GM23338 (cell line): Measurements from ENCODE around the gene SLC4A3. TPM values are rescaled to one million over a fixed set of nuclear protein-coding genes. Genes with fewer than 3 reads are reported as not detected.

Experiments used
- ATAC-seq: fragments of 200-7000 bp; cut with Tn5 transposase; 3 replicates; pipeline ENCODE4 v1.9.1; 2020
- DNase-seq: peaks from one replicate; pipeline ENCODE4 v3.0.0-alpha.2; 2015; ENCODE audit warnings: low spot score
- H2AFZ ChIP-seq: fragments of 200-600 bp; sonication (generic); 2 replicates; pipeline ENCODE4 v1.8.0; 2016; ENCODE audit warnings: antibody characterized with exemption, mild to moderate bottlenecking, moderate library complexity
- H3F3A ChIP-seq: fragments of 200-600 bp; sonication (generic); replicated peaks from 2 replicates; pipeline ENCODE4 v1.8.0; 2017; ENCODE audit warnings: antibody characterized with exemption, mixed run types, low read depth
- H3K27ac ChIP-seq: fragments of 200-600 bp; sonication (generic); 2 replicates; pipeline ENCODE4 v1.6.1; 2016; ENCODE audit warnings: low read depth
- H3K27me3 ChIP-seq: fragments of 200-600 bp; sonication (generic); 2 replicates; pipeline ENCODE4 v1.8.0; 2016; ENCODE audit warnings: mild to moderate bottlenecking, mixed run types, moderate library complexity; ENCODE audit not compliant: insufficient read depth
- H3K36me3 ChIP-seq: fragments of 200-600 bp; sonication (generic); 2 replicates; pipeline ENCODE4 v1.8.0; 2016; ENCODE audit warnings: mild to moderate bottlenecking; ENCODE audit not compliant: insufficient read depth
- H3K4me1 ChIP-seq: fragments of 200-600 bp; sonication (generic); 2 replicates; pipeline ENCODE4 v1.8.0; 2016; ENCODE audit warnings: mild to moderate bottlenecking, moderate library complexity; ENCODE audit not compliant: insufficient read depth
- H3K4me2 ChIP-seq: fragments of 200-600 bp; sonication (generic); 2 replicates; pipeline ENCODE4 v1.7.1; 2017; ENCODE audit warnings: mixed run types
- H3K4me3 ChIP-seq: fragments of 200-600 bp; sonication (generic); 2 replicates; pipeline ENCODE4 v1.6.1; 2016; ENCODE audit warnings: mixed run types
- H3K79me2 ChIP-seq: fragments of 200-600 bp; sonication (generic); replicated peaks from 2 replicates; pipeline ENCODE4 v1.8.0; 2017; ENCODE audit warnings: mild to moderate bottlenecking; ENCODE audit not compliant: insufficient read depth
- H3K9me2 ChIP-seq: fragments of 200-600 bp; sonication (generic); 2 replicates; pipeline ENCODE4 v1.8.0; 2017; ENCODE audit not compliant: insufficient read depth
- H4K20me1 ChIP-seq: fragments of 200-600 bp; sonication (generic); replicated peaks from 2 replicates; pipeline ENCODE4 v1.8.0; 2017; ENCODE audit warnings: mild to moderate bottlenecking; ENCODE audit not compliant: insufficient read depth
- H3K27ac Mint-ChIP-seq: 2 replicates; pipeline ENCODE4 v1.8.0; 2020; ENCODE audit warnings: inconsistent platforms, mild to moderate bottlenecking, moderate library complexity, mixed read lengths
- H3K27me3 Mint-ChIP-seq: 3 replicates; pipeline ENCODE4 v1.8.0; 2022; ENCODE audit warnings: low read depth, mild to moderate bottlenecking, moderate library complexity, mixed read lengths, inconsistent platforms; ENCODE audit not compliant: insufficient read depth, poor library complexity
- H3K36me3 Mint-ChIP-seq: 3 replicates; pipeline ENCODE4 v1.8.0; 2021; ENCODE audit warnings: low read depth, mild to moderate bottlenecking, inconsistent platforms, moderate library complexity, mixed read lengths
- H3K4me1 Mint-ChIP-seq: 3 replicates; pipeline ENCODE4 v1.8.0; 2020; ENCODE audit warnings: mild to moderate bottlenecking, inconsistent platforms, mixed read lengths
- H3K4me3 Mint-ChIP-seq: 3 replicates; pipeline ENCODE4 v1.8.0; 2021; ENCODE audit warnings: moderate library complexity, mild to moderate bottlenecking, inconsistent platforms, mixed read lengths
- H3K9me3 Mint-ChIP-seq: 3 replicates; pipeline ENCODE4 v1.8.0; 2020; ENCODE audit warnings: moderate library complexity, mild to moderate bottlenecking, inconsistent platforms, mixed read lengths
- CREB1 ChIP-seq: fragments of 250-450 bp; sonication (Bioruptor Pico); IDR thresholded peaks from 2 replicates; pipeline ENCODE4 v1.5.0; 2020; ENCODE audit warnings: low read depth, mild to moderate bottlenecking, moderate library complexity
- EZH2 ChIP-seq: fragments of 200-600 bp; sonication (generic); IDR thresholded peaks from one replicate; pipeline ENCODE4 v1.8.0; 2017; ENCODE audit warnings: antibody characterized with exemption, mild to moderate bottlenecking, low read depth; ENCODE audit not compliant: unreplicated experiment
- EZH2phosphoT487 ChIP-seq: fragments of 200-600 bp; sonication (generic); IDR thresholded peaks from one replicate; pipeline ENCODE4 v1.8.1; 2018; ENCODE audit warnings: antibody characterized with exemption; ENCODE audit not compliant: unreplicated experiment
- JUNB ChIP-seq: IDR thresholded peaks from one replicate; pipeline ENCODE4 v1.6.1; 2016; ENCODE audit warnings: antibody characterized with exemption; ENCODE audit not compliant: unreplicated experiment
- NANOG ChIP-seq: IDR thresholded peaks from 2 replicates; pipeline ENCODE4 v1.6.1; 2016; ENCODE audit warnings: antibody characterized with exemption, borderline replicate concordance
- POLR2AphosphoS5 ChIP-seq: IDR thresholded peaks from 2 replicates; pipeline ENCODE4 v1.6.1; 2016; ENCODE audit warnings: antibody characterized with exemption, low read depth
- STAT1 ChIP-seq: IDR thresholded peaks from one replicate; pipeline ENCODE4 v1.6.1; 2016; ENCODE audit warnings: antibody characterized with exemption; ENCODE audit not compliant: unreplicated experiment
- ZNF114 ChIP-seq: fragments of 250-450 bp; sonication (Bioruptor Pico); IDR thresholded peaks from 2 replicates; pipeline ENCODE4 v1.5.0; 2020; ENCODE audit warnings: mild to moderate bottlenecking, moderate library complexity
- ZNF331 ChIP-seq: fragments of 250-450 bp; sonication (Bioruptor Pico); IDR thresholded peaks from 2 replicates; pipeline ENCODE4 v1.5.0; 2020; ENCODE audit warnings: low read depth, mild to moderate bottlenecking, moderate library complexity
- polyA plus RNA-seq: library from polyadenylated mRNA; unstranded; fragments of >200 nt; fragmentation: Nextera tagmentation; extraction: Ambion mirVana; gene quantifications from 2 replicates; pipeline ENCODE4 v1.2.1, GENCODE V29; 2016
- total RNA-seq: library from RNA; depleted of rRNA; stranded (reverse); fragments of >200 nt; shearing (Covaris generic); gene quantifications from 2 replicates; pipeline ENCODE4 v1.2.3, GENCODE V29; 2014
- TF ChIP-seq, protein P1 (sequence below): IDR thresholded peaks from 2 replicates; pipeline ENCODE4 v1.6.1; 2016; ENCODE audit warnings: antibody characterized with exemption
- TF ChIP-seq, protein P2 (sequence below): fragments of 250-450 bp; sonication (Bioruptor Pico); IDR thresholded peaks from 2 replicates; pipeline ENCODE4 v1.5.0; 2020; ENCODE audit warnings: mild to moderate bottlenecking, moderate library complexity
- TF ChIP-seq, protein P3 (sequence below): IDR thresholded peaks from one replicate; pipeline ENCODE4 v1.6.1; 2018; ENCODE audit warnings: antibody characterized with exemption; ENCODE audit not compliant: unreplicated experiment
- TF ChIP-seq, protein P4 (sequence below), 2 experiments: fragments of 200-600 bp in 1 of 2; sonication (generic) in 1 of 2; conservative IDR thresholded peaks; 2 replicates each; pipeline versions ENCODE4 v1.5.1 to v1.6.1; 2016 to 2017; ENCODE audit warnings: antibody characterized with exemption in 2 of 2, low read depth in 2 of 2, mild to moderate bottlenecking in 2 of 2, moderate library complexity in 1 of 2

The SLC4A3 gene
- total and polyA plus RNA-seq, 2 experiments from 2014 or later = 3.6 to 6.8 TPM

DNA sequence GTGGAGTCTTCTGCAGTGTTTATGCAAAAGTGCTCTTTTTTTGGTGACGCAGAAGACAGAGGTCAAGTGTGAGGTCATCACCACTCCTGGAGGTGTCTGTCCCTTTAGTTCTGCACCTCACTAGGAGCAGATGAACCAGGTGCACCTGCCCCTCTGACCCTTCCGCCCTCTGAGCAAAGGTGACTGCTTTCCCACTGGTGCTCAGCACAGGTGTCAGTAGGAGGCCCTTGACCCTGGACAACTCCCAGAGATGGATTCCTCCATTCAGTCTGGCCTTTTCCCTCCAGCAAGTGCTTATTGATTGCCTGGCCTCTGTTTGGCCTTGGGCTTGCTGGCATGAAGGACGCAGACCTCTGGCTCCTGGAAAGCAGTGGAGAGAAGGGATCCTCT, 8.7 kb upstream of the SLC4A3 start:
- Mint-ChIP-seq H3K27me3 (peaks cover 7% of the 10 kb centered on the region), H3K27ac (no peak overlapping the region; the same call in 1 of the 2 replicates), H3K4me3 (no peak overlapping the region), H3K4me1 (no peaks in the 10 kb centered on the region; the same call in 2 of the 3 replicates), H3K9me3 (no peaks in the 10 kb centered on the region), H3K36me3 (peaks cover 4% of the 10 kb centered on the region; the same call in 1 of the 3 replicates)
- Histone ChIP-seq H3K27me3 (no peaks in the 10 kb centered on the region), H2AFZ (no peak overlapping the region), H3K4me2 (no peak overlapping the region), H3F3A (no peaks in the 10 kb centered on the region), H4K20me1 (no peaks in the 10 kb centered on the region; the same call in 1 of the 2 replicates), H3K79me2 (no peaks in the 10 kb centered on the region), H3K4me3 (no peak overlapping the region), H3K4me1 (no peaks in the 10 kb centered on the region), H3K36me3 (no peaks in the 10 kb centered on the region), H3K27ac (no peak overlapping the region), H3K9me2 (no peaks in the 10 kb centered on the region)
- ATAC-seq = no peak
- TF ChIP-seq, protein P1, sequence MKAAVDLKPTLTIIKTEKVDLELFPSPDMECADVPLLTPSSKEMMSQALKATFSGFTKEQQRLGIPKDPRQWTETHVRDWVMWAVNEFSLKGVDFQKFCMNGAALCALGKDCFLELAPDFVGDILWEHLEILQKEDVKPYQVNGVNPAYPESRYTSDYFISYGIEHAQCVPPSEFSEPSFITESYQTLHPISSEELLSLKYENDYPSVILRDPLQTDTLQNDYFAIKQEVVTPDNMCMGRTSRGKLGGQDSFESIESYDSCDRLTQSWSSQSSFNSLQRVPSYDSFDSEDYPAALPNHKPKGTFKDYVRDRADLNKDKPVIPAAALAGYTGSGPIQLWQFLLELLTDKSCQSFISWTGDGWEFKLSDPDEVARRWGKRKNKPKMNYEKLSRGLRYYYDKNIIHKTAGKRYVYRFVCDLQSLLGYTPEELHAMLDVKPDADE = no peak
- TF ChIP-seq, protein P2, sequence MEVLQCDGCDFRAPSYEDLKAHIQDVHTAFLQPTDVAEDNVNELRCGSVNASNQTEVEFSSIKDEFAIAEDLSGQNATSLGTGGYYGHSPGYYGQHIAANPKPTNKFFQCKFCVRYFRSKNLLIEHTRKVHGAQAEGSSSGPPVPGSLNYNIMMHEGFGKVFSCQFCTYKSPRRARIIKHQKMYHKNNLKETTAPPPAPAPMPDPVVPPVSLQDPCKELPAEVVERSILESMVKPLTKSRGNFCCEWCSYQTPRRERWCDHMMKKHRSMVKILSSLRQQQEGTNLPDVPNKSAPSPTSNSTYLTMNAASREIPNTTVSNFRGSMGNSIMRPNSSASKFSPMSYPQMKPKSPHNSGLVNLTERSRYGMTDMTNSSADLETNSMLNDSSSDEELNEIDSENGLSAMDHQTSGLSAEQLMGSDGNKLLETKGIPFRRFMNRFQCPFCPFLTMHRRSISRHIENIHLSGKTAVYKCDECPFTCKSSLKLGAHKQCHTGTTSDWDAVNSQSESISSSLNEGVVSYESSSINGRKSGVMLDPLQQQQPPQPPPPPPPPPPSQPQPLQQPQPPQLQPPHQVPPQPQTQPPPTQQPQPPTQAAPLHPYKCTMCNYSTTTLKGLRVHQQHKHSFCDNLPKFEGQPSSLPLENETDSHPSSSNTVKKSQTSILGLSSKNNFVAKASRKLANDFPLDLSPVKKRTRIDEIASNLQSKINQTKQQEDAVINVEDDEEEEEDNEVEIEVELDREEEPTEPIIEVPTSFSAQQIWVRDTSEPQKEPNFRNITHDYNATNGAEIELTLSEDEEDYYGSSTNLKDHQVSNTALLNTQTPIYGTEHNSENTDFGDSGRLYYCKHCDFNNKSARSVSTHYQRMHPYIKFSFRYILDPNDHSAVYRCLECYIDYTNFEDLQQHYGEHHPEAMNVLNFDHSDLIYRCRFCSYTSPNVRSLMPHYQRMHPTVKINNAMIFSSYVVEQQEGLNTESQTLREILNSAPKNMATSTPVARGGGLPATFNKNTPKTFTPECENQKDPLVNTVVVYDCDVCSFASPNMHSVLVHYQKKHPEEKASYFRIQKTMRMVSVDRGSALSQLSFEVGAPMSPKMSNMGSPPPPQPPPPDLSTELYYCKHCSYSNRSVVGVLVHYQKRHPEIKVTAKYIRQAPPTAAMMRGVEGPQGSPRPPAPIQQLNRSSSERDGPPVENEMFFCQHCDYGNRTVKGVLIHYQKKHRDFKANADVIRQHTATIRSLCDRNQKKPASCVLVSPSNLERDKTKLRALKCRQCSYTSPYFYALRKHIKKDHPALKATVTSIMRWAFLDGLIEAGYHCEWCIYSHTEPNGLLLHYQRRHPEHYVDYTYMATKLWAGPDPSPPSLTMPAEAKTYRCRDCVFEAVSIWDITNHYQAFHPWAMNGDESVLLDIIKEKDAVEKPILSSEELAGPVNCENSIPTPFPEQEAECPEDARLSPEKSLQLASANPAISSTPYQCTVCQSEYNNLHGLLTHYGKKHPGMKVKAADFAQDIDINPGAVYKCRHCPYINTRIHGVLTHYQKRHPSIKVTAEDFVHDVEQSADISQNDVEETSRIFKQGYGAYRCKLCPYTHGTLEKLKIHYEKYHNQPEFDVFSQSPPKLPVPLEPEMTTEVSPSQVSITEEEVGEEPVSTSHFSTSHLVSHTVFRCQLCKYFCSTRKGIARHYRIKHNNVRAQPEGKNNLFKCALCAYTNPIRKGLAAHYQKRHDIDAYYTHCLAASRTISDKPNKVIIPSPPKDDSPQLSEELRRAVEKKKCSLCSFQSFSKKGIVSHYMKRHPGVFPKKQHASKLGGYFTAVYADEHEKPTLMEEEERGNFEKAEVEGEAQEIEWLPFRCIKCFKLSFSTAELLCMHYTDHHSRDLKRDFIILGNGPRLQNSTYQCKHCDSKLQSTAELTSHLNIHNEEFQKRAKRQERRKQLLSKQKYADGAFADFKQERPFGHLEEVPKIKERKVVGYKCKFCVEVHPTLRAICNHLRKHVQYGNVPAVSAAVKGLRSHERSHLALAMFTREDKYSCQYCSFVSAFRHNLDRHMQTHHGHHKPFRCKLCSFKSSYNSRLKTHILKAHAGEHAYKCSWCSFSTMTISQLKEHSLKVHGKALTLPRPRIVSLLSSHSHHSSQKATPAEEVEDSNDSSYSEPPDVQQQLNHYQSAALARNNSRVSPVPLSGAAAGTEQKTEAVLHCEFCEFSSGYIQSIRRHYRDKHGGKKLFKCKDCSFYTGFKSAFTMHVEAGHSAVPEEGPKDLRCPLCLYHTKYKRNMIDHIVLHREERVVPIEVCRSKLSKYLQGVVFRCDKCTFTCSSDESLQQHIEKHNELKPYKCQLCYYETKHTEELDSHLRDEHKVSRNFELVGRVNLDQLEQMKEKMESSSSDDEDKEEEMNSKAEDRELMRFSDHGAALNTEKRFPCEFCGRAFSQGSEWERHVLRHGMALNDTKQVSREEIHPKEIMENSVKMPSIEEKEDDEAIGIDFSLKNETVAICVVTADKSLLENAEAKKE (CRISPR knock-in tag) = no peak
- no peak for TF ChIP-seq NANOG
- TF ChIP-seq POLR2AphosphoS5 = no peak
- no peak for TF ChIP-seq JUNB
- TF ChIP-seq, protein P3, sequence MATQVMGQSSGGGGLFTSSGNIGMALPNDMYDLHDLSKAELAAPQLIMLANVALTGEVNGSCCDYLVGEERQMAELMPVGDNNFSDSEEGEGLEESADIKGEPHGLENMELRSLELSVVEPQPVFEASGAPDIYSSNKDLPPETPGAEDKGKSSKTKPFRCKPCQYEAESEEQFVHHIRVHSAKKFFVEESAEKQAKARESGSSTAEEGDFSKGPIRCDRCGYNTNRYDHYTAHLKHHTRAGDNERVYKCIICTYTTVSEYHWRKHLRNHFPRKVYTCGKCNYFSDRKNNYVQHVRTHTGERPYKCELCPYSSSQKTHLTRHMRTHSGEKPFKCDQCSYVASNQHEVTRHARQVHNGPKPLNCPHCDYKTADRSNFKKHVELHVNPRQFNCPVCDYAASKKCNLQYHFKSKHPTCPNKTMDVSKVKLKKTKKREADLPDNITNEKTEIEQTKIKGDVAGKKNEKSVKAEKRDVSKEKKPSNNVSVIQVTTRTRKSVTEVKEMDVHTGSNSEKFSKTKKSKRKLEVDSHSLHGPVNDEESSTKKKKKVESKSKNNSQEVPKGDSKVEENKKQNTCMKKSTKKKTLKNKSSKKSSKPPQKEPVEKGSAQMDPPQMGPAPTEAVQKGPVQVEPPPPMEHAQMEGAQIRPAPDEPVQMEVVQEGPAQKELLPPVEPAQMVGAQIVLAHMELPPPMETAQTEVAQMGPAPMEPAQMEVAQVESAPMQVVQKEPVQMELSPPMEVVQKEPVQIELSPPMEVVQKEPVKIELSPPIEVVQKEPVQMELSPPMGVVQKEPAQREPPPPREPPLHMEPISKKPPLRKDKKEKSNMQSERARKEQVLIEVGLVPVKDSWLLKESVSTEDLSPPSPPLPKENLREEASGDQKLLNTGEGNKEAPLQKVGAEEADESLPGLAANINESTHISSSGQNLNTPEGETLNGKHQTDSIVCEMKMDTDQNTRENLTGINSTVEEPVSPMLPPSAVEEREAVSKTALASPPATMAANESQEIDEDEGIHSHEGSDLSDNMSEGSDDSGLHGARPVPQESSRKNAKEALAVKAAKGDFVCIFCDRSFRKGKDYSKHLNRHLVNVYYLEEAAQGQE = no peak
- TF ChIP-seq, protein P4, sequence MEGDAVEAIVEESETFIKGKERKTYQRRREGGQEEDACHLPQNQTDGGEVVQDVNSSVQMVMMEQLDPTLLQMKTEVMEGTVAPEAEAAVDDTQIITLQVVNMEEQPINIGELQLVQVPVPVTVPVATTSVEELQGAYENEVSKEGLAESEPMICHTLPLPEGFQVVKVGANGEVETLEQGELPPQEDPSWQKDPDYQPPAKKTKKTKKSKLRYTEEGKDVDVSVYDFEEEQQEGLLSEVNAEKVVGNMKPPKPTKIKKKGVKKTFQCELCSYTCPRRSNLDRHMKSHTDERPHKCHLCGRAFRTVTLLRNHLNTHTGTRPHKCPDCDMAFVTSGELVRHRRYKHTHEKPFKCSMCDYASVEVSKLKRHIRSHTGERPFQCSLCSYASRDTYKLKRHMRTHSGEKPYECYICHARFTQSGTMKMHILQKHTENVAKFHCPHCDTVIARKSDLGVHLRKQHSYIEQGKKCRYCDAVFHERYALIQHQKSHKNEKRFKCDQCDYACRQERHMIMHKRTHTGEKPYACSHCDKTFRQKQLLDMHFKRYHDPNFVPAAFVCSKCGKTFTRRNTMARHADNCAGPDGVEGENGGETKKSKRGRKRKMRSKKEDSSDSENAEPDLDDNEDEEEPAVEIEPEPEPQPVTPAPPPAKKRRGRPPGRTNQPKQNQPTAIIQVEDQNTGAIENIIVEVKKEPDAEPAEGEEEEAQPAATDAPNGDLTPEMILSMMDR (conservative IDR thresholded peaks at IDR 0.05; ENCODE audit: low read depth in 2 of 2) = no peak
- TF ChIP-seq STAT1 = no peak
- TF ChIP-seq CREB1 = no peak
- no peak for TF ChIP-seq EZH2phosphoT487
- TF ChIP-seq ZNF331 = no peak
- TF ChIP-seq EZH2 = no peak
- TF ChIP-seq ZNF114 (CRISPR knock-in tag) = no peak
- DNase-seq = no peak
